Naive thymus-derived CD4-positive, alpha-beta T cell (primary cell): ENCODE data around the gene NCBP3. TPM values are rescaled to one million over a fixed set of nuclear protein-coding genes. Genes with fewer than 3 reads are reported as not detected.
A peak's percentile ranks its signal among the peaks of the same experiment; 100 is the strongest.

Source experiments
- ATAC-seq: fragments of 150-1000 bp; cut with Tn5 transposase; 2 replicates; pipeline ENCODE4 v1.10.0; 2021; ENCODE audit warnings: mild to moderate bottlenecking, moderate library complexity
- CTCF ChIA-PET: fragments of 350-600 bp; sonication (Branson Sonifier 250); formaldehyde crosslinking; loops from one replicate; lab custom pipeline; 2021; ENCODE audit warnings: antibody characterized with exemption; lab: Charles Lee
- POLR2A ChIA-PET: fragments of 350-600 bp; sonication (Branson Sonifier 250); formaldehyde crosslinking; loops from one replicate; lab custom pipeline; 2021; ENCODE audit warnings: antibody characterized with exemption, inconsistent platforms; lab: Charles Lee
- DNase-seq, 9 donors: peaks; one replicate each; pipeline versions ENCODE4 v3.0.0 to v3.0.0-alpha.2; 2020 to 2022; ENCODE audit warnings: mixed read lengths in 1 of 9
- H3K27ac ChIP-seq: one replicate; pipeline ENCODE4 v1.7.0; 2013; ENCODE audit warnings: mild to moderate bottlenecking, low read depth, low read length, moderate library complexity
- H3K27me3 ChIP-seq, 2 donors: one replicate each; pipeline ENCODE4 v1.7.0; 2013; ENCODE audit warnings: low read length in 2 of 2, mild to moderate bottlenecking in 2 of 2, moderate library complexity in 2 of 2; ENCODE audit not compliant: control insufficient read depth in 2 of 2, insufficient read depth in 2 of 2
- H3K36me3 ChIP-seq, 3 experiments: 1 replicate in 2 of 3; 2 replicates in 1 of 3; pipeline ENCODE4 v1.7.0; 2013; ENCODE audit warnings: low read length in 3 of 3, mild to moderate bottlenecking in 3 of 3, moderate library complexity in 1 of 3; ENCODE audit not compliant: insufficient read depth in 3 of 3, control insufficient read depth in 2 of 3
- H3K4me1 ChIP-seq, 2 donors: one replicate each; pipeline ENCODE4 v1.7.0; 2013; ENCODE audit warnings: low read length in 2 of 2, mild to moderate bottlenecking in 2 of 2, moderate library complexity in 1 of 2; ENCODE audit not compliant: control insufficient read depth in 2 of 2, insufficient read depth in 2 of 2
- H3K4me3 ChIP-seq: 2 replicates; pipeline ENCODE4 v1.7.0; 2013; ENCODE audit warnings: mild to moderate bottlenecking, low read length
- H3K9me3 ChIP-seq, 3 experiments: 1 replicate in 2 of 3; 2 replicates in 1 of 3; pipeline ENCODE4 v1.7.0; 2013; ENCODE audit warnings: low read length in 3 of 3; ENCODE audit not compliant: control insufficient read depth in 2 of 3
- H3K27ac Mint-ChIP-seq, 9 donors: one replicate each; pipeline ENCODE4 v1.8.0; 2020 to 2022; ENCODE audit warnings: mixed read lengths in 9 of 9, mild to moderate bottlenecking in 8 of 9, moderate library complexity in 5 of 9, inconsistent platforms in 2 of 9
- H3K27me3 Mint-ChIP-seq, 5 donors: one replicate each; pipeline ENCODE4 v1.8.0; 2021 to 2022; ENCODE audit warnings: mixed read lengths in 5 of 5, mild to moderate bottlenecking in 1 of 5
- H3K36me3 Mint-ChIP-seq, 5 donors: one replicate each; pipeline ENCODE4 v1.8.0; 2020 to 2022; ENCODE audit warnings: mixed read lengths in 5 of 5, mild to moderate bottlenecking in 3 of 5, inconsistent platforms in 1 of 5
- H3K4me1 Mint-ChIP-seq, 7 donors: one replicate each; pipeline ENCODE4 v1.8.0; 2020 to 2022; ENCODE audit warnings: mixed read lengths in 7 of 7, mild to moderate bottlenecking in 3 of 7, inconsistent platforms in 1 of 7
- H3K4me3 Mint-ChIP-seq, 10 donors: one replicate each; pipeline ENCODE4 v1.8.0; 2020 to 2022; ENCODE audit warnings: mild to moderate bottlenecking in 10 of 10, mixed read lengths in 10 of 10, moderate library complexity in 6 of 10, inconsistent platforms in 2 of 10
- H3K9me3 Mint-ChIP-seq, 11 donors: one replicate each; pipeline ENCODE4 v1.8.0; 2020 to 2022; ENCODE audit warnings: mixed read lengths in 11 of 11, mild to moderate bottlenecking in 4 of 11, inconsistent platforms in 1 of 11, moderate library complexity in 1 of 11
- intact Hi-C, 2 donors: fragments of 100-400 bp; cut with micrococcal nuclease; formaldehyde crosslinking; loops; one replicate each; pipeline ENCODE4 v1.15.1; 2023
- polyA plus RNA-seq, 2 donors: library from polyadenylated mRNA; unstranded; fragments of 300-500 nt; fragmentation: Illumina TruSeq; gene quantifications; one replicate each; pipeline ENCODE4 v1.2.3, GENCODE V29; 2021
- total RNA-seq, 6 experiments: library from RNA in 5 of 6; stranded (reverse) in 5 of 6; gene quantifications; 1 replicate in 5 of 6; 2 replicates in 1 of 6; pipeline ENCODE4 v1.2.3 and lab custom pipeline; 2021 to 2026

NCBP3 gene
- total and polyA plus RNA-seq, 7 experiments from 2014 or later, result 7.8 to 49.4 (median 41.5) TPM

- no peaks in the 10 kb centered on the region for H3K27me3 ChIP-seq
- Mint-ChIP-seq H3K27me3 (no peaks in the 10 kb centered on the region), H3K4me1 (peaks cover 17 to 69% (median 52%) of the 10 kb centered on the region in 7 donors), H3K9me3 (peaks cover 0 to 10% (median 0%) of the 10 kb centered on the region in 11 donors), H3K27ac (peak overlapping the region in 8 of 9 donors; percentile 30 to 97 (median 86)), H3K4me3 (peak overlapping the region in 7 of 10 donors; percentile 48 to 90 (median 74)), H3K36me3 (peaks cover 0 to 18% (median 0%) of the 10 kb centered on the region in 5 donors)
- DNase-seq, result no peak
- no peak overlapping the region for H3K4me3 ChIP-seq
- H3K4me1 ChIP-seq, result peaks cover 22 to 74% of the 10 kb centered on the region in 2 donors
- no peak for ATAC-seq
- H3K9me3 ChIP-seq, result no peaks in the 10 kb centered on the region
- no peaks in the 10 kb centered on the region for H3K36me3 ChIP-seq
- ChIA-PET POLR2A (interaction anchor here (0.7 to 2.2 kb wide), 2 partner anchors 11 to 12 kb away, joined by 4 to 12 read pairs; no protein-coding TSS in a partner anchor), CTCF (no interaction called here)
- H3K27ac ChIP-seq, result no peak overlapping the region
- intact Hi-C loops, result loop anchor here (1.0 to 2.0 kb wide), 2 partner anchors 11 to 55 kb away; no protein-coding TSS in a partner anchor
These were observed 80.1 kb downstream of the NCBP3 start for GRCh38 chr17:3765981-3766380.

- Histone ChIP-seq H3K4me1 (peaks cover 14 to 51% of the 10 kb centered on the region in 2 donors), H3K9me3 (no peaks in the 10 kb centered on the region), H3K27ac (no peak overlapping the region), H3K36me3 (no peaks in the 10 kb centered on the region), H3K27me3 (no peaks in the 10 kb centered on the region), H3K4me3 (peak overlapping the region; percentile 24)
- Mint-ChIP-seq H3K36me3 (peaks cover 0 to 32% (median 0%) of the 10 kb centered on the region in 5 donors), H3K27ac (peak overlapping the region in 6 of 9 donors; percentile 36 to 95 (median 60)), H3K27me3 (no peaks in the 10 kb centered on the region), H3K9me3 (peaks cover 0 to 20% (median 0%) of the 10 kb centered on the region in 11 donors), H3K4me3 (peak overlapping the region in 3 of 10 donors; percentile 22 to 82 (median 53)), H3K4me1 (peaks cover 17 to 58% (median 38%) of the 10 kb centered on the region in 7 donors)
- intact Hi-C loops, result loop anchor here in 1 of 2 donors (1.0 to 5.0 kb wide), 3 partner anchors 25 to 53 kb away; no protein-coding TSS in a partner anchor
- no peak for ATAC-seq
- CTCF ChIA-PET, result interaction anchor here (0.6 kb wide), 1 partner anchor 23 kb away, joined by 3 read pairs; no protein-coding TSS in a partner anchor
- POLR2A ChIA-PET, result interaction anchor here (1.0 kb wide), 1 partner anchor 65 kb away, joined by 4 read pairs; no protein-coding TSS in a partner anchor
- no peak for DNase-seq
These were observed 82.3 kb downstream of the NCBP3 start for GRCh38 chr17:3763777-3764170.

GRCh38 chr17:3762922-3763776, 82.9 kb downstream of the NCBP3 start:
- Histone ChIP-seq H3K27me3 (no peaks in the 10 kb centered on the region), H3K4me1 (peaks cover 14 to 45% of the 10 kb centered on the region in 2 donors), H3K9me3 (no peaks in the 10 kb centered on the region), H3K27ac (no peak overlapping the region), H3K4me3 (peak overlapping the region; percentile 24), H3K36me3 (no peaks in the 10 kb centered on the region)
- Mint-ChIP-seq H3K4me3 (peak overlapping the region in 3 of 10 donors; percentile 22 to 82 (median 53)), H3K9me3 (peaks cover 0 to 18% (median 0%) of the 10 kb centered on the region in 11 donors), H3K36me3 (peaks cover 0 to 29% (median 0%) of the 10 kb centered on the region in 5 donors), H3K27ac (peak overlapping the region in 5 of 9 donors; percentile 48 to 95 (median 67)), H3K4me1 (peaks cover 17 to 51% (median 32%) of the 10 kb centered on the region in 7 donors), H3K27me3 (no peaks in the 10 kb centered on the region)
- ChIA-PET CTCF (interaction anchor here (0.6 kb wide), 1 partner anchor 24 kb away, joined by 3 read pairs; no protein-coding TSS in a partner anchor), POLR2A (interaction anchor here (1.0 kb wide), 1 partner anchor 65 kb away, joined by 4 read pairs; no protein-coding TSS in a partner anchor)
- ATAC-seq (peak; percentile 64), DNase-seq (no peak)
- intact Hi-C loops, result loop anchor here in 1 of 2 donors (1.0 to 5.0 kb wide), 2 partner anchors 25 to 34 kb away; no protein-coding TSS in a partner anchor

GRCh38 chr17:3761918-3762380, 84.1 kb downstream of the NCBP3 start:
- no peaks in the 10 kb centered on the region for H3K9me3 ChIP-seq
- H3K4me3 ChIP-seq, result no peak overlapping the region
- POLR2A ChIA-PET, result no interaction called here
- H3K27ac ChIP-seq, result no peak overlapping the region
- Mint-ChIP-seq H3K4me3 (no peak overlapping the region), H3K27me3 (no peaks in the 10 kb centered on the region), H3K27ac (no peak overlapping the region), H3K9me3 (peaks cover 0 to 15% (median 0%) of the 10 kb centered on the region in 11 donors), H3K4me1 (peaks cover 16 to 44% (median 27%) of the 10 kb centered on the region in 7 donors), H3K36me3 (peaks cover 0 to 26% (median 0%) of the 10 kb centered on the region in 5 donors)
- H3K27me3 ChIP-seq, result no peaks in the 10 kb centered on the region
- CTCF ChIA-PET, result no interaction called here
- ATAC-seq (no peak), DNase-seq (no peak)
- intact Hi-C loops, result loop anchor here in 1 of 2 donors (5.0 kb wide), 1 partner anchor 35 kb away; no protein-coding TSS in a partner anchor
- peaks cover 14 to 35% of the 10 kb centered on the region in 2 donors for H3K4me1 ChIP-seq
- H3K36me3 ChIP-seq, result no peaks in the 10 kb centered on the region

GRCh38 chr17:3761036-3761917, 84.8 kb downstream of the NCBP3 start:
- Mint-ChIP-seq H3K4me3 (peak overlapping the region in 1 of 10 donors; percentile 59), H3K27me3 (no peaks in the 10 kb centered on the region), H3K4me1 (peaks cover 11 to 37% (median 22%) of the 10 kb centered on the region in 7 donors), H3K9me3 (peaks cover 0 to 12% (median 0%) of the 10 kb centered on the region in 11 donors), H3K27ac (peak overlapping the region in 2 of 9 donors; percentile 57 to 65), H3K36me3 (peaks cover 0 to 23% (median 0%) of the 10 kb centered on the region in 5 donors)
- Histone ChIP-seq H3K36me3 (no peaks in the 10 kb centered on the region), H3K27ac (no peak overlapping the region), H3K9me3 (no peaks in the 10 kb centered on the region), H3K4me1 (peaks cover 13 to 30% of the 10 kb centered on the region in 2 donors), H3K27me3 (no peaks in the 10 kb centered on the region), H3K4me3 (no peak overlapping the region)
- CTCF ChIA-PET, result interaction anchor here (1.0 to 1.1 kb wide), 2 partner anchors 22 to 86 kb away, joined by 3 to 4 read pairs; no protein-coding TSS in a partner anchor
- ATAC-seq, result no peak
- DNase-seq, result no peak
- intact Hi-C loops, result loop anchor here in 1 of 2 donors (5.0 kb wide), 1 partner anchor 36 kb away; no protein-coding TSS in a partner anchor
- POLR2A ChIA-PET, result no interaction called here
